T-helper 22 cell (primary cell): ENCODE results near the gene RBM23.
A peak's percentile ranks its signal among the peaks of the same experiment; 100 is the strongest.
"Not testable (repeated sequence)": the region's sequence is repeated elsewhere in the genome, so short reads cannot be mapped to it uniquely, and the experiment has no call there.

ENCODE experiments used
- DNase-seq: peaks from one replicate; pipeline ENCODE4 v3.0.0-alpha.2; 2020; ENCODE audit warnings: low read depth

The RBM23 gene

DNA sequence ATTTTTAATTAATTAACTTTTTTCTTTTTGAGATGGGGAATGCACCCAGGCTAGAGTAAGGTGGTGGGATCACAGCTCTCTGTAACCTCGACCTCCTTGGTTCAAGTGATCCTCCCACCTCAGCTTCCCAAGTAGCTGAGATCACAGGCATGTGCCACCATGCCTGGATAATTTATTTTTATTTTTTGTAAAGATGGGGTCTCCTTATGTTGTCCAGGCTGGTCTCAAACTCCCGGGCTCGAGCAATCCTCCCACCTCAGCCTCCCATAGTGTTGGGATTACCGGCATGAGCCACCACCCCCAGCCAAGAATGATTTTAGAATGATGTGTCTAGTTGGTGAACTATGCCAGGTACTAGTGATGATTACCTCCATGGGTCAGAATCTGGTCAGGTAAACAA lies 54.0 kb downstream of the RBM23 start:
- no peak for DNase-seq

DNA sequence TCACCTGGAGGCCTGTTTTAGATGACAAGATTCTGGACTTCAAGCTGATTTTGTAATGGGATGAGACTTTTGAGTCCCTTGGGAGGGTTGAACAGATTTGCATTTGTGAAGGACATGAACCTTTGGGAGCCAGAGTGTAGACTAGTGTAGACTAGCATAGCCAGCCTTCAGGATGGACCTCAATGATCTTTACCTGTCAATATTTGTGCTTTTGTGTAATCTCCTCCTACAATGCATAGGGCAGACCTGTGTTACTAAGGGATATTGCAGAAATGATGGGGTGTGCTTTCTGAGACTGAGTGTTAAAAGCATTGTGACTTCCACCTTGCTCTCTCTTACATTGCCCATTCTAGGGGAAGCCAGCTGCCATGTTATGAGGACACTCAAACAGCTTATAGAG lies 57.3 kb downstream of the RBM23 start:
- no peak for DNase-seq

DNA sequence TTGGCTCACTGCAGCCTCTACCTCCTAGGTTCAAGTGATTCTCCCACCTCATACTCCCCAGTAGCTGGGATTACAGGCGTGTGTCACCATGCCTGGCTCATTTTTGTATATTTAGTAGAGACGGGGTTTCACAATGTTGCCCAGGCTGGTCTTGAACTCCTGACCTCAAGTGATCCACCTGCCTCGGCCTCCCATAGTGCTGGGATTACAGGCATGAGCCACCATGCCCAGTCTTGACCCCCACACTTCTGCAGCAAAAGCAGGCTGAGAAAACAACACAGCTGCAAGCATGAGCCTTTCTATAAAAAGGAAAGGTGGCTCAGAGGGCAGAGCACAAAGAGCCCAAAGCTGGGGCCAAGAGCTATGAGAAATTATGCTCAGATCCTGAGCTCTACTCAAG lies 58.6 kb downstream of the RBM23 start:
- not testable (repeated sequence) for DNase-seq

DNA sequence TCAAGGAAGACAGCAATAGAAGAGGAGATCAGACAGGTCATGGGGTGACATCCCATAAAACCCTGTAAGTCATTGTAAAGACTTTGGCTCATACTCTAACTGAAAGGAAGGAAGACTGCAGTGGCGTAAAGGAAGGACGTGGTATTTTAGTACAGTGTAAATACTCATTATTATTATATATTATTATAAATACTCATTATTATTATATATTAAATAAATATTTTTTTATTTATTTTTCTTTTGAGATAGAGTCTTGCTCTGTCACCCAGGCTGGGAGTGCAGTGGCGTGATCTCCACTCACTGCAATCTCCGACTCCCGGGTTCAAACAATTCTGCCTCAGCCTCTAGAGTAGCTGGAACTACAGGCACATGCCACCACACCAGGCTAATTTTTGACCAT lies 62.5 kb downstream of the RBM23 start:
- no peak for DNase-seq

DNA sequence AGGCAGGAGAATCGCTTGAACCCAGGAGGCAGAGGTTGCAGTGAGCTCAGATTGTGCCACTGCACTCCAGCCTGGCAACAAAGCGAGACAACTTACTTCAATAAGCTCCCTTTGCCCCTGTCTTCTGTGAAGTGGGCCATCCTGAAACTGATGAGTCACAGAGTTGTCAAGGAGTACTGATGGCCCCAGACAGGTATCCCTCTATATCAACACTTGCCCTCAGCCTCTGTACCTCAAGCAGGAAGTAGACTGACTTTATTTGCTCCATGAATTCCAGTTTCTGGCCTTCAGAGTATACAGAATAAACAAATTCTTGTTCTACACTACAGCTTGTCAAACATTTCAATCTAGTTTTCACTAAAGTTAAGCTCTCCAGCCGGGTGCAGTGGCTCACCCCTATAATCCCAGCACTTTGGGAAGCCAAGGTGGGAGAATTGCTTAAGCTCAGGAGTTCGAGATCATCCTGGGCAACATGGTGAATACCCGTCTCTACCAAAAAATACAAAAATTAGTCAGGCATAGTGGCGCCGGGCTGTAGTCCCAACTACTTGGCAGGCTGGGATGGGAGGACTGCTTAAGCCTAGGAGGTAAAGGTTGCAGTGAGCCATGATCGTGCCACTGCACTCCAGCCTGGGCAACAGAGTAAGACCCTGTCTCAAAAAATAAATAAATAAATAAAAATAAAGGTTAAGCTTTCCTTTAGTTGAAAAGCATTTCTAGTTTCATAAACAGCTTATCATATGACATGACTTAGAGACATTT lies 63.8 kb downstream of the RBM23 start:
- DNase-seq = no peak

DNA sequence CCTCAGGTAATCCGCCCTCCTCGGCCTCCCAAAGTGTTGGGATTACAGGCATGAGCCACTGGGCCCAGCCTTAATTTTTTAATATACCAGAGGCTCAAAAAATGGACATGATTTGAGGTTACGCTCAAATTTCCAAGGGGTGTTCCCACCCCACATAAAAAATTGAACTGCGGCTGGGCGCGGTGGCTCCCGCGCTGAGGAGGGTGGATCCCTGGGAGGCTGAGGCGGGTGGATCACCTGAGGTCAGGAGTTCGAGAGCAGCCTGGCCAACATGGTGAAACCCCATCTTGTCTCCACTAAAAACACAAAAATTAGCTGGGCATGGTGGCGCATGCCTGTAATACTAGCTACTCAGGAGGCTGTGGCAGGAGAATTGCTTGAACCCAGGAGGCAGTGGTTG lies 64.7 kb downstream of the RBM23 start:
- DNase-seq = not testable (repeated sequence)

DNA sequence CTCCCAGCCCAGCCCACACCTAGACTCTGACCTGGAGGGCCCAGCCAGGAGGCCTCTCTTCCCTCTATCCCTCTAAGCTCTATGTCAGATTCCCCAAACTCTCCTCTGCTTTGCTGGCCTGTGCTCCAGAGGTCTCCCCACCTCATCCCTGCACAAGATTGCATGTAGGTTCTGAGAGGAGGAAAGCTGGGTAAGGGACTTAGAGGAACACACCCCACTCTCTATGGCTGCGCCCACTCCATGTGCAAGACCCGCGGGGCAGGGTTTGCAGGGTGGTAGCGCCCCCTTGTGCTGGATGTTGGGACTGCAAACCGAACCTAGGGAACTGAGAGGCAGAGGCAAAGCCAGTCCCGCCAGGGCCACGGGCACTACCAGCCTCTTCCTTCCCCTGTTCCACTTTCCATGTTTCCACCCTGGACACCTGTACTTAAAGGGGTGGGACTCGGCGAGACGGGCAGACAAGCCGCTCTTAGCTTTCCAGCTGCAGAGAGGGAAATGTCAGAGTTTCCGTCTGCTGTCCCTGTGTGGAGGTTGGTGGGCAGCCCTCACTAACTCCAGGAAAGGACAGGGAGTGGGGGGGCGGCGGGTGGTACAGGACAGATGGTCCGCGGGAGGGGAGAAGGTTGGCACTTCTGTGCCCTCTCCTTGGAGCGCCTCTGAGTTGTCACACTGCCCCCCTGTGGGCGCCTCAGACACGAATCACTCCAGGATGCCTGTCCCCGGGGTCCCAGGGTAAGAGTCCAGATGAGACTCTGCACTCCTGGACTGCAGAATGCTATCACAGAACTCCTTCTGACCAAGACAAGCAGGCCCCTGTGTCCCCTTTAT lies 65.8 kb downstream of the RBM23 start:
- peak; percentile 59 for DNase-seq

DNA sequence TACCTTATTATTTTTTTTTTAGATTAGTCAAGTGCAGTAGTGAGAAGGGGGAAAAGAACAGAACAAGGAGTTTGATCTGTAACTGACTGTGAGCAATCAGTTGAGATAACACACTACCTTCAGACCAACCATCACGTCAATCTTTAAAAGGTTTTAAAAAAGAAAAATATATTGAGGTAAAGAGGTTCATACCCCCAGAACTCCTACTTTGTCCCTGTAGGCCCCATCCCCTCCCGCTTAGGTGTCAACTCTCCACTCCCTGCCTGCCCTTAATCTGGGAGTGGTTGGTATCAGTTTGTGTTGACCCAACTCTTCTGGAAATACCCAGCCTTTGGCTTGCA lies 66.4 kb downstream of the RBM23 start:
- DNase-seq = no peak

DNA sequence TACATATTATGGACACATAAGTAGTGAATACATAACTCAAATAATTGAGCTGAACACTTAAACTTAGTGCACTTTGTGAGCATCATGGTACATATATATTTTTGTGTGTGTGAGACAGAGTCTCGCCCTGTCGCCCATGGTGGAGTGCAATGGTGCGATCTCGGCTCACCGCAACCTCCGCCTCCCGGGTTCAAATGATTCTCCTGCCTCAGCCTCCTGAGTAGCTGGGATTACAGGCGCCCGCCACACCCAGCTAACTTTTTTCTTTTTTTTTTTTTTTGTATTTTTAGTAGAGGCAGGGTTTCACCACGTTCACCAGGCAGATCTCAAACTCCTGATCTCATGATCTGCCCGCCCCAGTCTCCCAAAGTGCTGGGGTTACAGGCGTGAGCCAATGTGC lies 66.8 kb downstream of the RBM23 start:
- DNase-seq = not testable (repeated sequence)

DNA sequence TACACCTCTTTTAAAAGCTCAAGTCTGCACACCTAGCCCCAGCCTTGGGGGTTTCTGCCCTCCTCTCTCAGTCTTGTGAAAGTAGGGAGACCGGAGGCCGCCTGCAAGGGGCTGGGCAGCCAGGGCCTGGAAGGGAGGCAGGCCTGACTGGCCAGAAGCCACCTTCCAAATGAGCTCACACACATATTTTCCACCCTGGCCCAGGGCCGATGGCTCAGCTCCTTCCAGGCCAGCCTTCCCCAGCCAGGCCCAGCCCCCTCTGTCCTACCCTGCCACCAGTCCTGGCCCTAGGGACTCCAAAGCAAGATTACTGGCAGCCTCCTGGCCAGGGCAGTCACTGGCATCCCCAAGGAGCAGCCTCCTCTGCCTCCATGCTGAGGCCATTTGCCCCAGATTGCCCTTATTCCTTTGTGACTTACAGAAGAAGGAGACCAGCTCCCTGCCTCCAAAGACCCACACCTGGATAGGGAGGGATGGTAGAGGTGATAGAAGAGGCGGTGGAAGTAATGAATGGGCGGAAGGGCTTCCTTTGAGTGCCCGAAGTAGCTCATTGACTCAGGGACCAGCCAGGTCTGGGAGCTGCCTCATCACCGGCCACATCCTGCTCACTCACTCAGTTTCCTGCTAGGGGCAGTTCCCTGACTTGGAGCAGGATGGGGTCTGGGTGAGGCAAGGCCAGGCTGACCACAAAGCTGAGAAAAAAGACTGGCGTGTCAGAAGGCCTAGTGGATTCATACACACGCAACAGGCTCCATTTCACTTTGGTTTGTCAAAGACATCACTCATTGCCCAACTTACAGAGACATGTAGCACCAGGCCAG lies 67.8 kb downstream of the RBM23 start:
- no peak for DNase-seq

DNA sequence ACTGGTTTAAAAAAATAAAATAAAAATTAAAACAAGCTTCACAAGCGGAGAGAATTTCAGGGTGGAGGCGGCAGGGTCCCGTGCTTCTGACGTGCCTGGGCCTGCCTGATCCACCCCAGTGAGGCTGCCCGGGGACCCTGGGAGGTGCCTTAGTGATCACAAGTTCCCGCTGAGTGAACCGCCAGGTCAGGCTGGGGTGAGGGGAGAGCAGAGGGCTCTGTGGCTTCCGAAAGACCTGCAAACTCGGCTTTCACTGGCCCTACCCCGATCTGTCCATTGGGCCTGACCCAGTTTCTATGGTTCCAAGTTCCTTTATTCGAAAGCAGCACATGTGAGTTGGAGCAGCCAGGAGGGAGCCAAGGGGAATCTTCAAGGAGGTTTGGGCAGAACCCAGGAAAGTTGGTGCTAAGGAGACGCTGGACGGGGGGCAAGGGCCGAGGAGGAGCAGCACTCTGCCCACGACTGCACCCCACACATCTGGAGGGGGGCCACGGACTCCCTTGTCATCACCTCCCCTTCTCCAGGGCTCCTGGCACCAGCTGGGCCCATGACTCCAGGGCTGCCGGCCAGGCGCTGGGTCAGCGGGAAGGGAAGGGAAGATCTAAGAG lies 69.6 kb downstream of the RBM23 start:
- DNase-seq = no peak

DNA sequence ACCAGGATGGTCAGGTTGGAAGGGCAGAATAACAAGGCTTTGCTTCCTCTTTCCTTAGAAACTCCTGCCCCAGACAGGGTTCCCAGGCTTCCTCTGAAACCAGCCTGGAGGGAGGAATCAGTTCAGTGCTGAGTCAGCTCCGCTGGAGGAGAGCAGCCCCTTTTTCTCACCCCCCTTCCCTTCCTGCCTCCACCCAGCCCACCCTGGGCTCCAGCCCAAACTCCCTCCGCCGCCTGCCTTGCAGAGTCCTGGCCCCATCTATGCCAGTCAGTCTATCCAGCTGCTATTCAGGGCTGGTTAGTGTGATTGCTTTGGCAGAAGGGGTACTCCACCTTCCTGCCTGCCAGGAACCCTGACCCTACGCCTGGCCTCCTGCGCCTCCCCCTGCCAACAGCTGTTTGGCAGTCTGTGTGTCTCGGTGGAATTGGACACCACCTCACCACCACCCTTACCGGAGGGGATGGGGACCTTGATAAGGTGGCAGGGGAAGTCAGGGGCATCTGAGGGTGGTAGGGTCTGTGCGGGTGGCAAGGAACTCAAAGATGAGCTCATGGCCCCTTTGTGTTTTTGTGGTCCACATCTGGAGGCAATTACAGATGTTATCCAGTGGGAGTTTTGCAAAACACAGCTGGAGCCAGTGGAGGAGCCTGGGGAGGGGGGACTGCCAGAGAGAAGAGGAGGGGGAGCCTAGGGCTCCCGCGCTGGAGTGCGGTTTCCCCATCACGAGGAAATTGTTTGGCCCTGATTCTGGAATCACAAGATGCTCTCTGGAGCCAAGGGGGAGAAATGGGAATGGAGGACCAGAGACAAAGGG lies 70.4 kb downstream of the RBM23 start:
- no peak for DNase-seq

DNA sequence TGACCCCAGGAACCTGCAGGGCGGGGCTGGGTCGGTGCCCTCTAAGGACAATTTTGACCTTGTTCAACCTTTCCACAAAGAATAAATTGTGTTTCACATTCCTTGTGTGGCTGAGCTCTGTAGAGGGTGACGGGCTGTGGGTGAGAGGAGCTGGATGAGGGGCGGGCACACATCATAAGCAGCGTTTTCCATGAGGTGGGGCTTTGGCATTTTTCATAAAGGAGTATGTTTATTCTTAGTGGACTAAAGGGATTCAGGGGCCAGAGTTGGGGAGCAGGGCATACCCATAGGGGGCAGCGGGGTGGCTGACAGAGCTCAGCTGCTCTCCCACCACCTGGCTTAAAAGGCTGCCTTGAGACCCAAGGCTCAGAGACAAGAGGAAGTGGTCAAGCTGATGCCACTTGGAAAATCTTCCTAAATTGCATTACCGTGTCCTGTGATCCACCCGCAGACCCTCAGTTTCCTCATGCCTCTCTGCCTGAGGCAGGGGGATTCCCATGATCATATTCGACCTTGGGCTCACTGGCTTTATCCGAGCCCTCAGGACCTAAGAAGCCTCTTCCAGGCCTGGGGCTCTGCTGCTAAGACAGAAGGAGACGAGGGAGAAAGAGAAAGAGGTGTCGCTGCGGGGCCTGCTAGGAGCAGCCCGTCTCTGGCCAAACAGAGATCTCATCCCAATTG lies 71.1 kb downstream of the RBM23 start:
- no peak for DNase-seq

DNA sequence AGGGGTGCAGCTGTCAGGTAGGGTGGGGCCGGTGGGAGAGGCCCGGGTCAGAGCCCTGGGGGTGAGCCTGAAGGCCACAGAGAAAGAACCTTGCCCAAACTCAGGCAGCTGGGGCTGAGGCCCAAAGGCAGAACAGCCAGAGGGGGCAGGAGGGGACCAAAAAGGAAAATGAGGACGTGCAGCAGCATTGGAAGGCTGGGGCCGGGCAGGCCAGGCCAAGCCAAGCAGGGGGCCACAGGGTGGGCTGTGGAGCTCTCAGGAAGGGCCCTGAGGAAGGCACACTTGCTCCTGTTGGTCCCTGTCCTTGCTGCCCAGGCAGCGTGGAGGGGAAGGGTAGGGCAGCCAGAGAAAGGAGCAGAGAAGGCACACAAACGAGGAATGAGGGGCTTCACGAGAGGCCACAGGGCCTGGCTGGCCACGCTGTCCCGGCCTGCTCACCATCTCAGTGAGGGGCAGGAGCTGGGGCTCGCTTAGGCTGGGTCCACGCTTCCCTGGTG lies 72.1 kb downstream of the RBM23 start:
- no peak for DNase-seq

DNA sequence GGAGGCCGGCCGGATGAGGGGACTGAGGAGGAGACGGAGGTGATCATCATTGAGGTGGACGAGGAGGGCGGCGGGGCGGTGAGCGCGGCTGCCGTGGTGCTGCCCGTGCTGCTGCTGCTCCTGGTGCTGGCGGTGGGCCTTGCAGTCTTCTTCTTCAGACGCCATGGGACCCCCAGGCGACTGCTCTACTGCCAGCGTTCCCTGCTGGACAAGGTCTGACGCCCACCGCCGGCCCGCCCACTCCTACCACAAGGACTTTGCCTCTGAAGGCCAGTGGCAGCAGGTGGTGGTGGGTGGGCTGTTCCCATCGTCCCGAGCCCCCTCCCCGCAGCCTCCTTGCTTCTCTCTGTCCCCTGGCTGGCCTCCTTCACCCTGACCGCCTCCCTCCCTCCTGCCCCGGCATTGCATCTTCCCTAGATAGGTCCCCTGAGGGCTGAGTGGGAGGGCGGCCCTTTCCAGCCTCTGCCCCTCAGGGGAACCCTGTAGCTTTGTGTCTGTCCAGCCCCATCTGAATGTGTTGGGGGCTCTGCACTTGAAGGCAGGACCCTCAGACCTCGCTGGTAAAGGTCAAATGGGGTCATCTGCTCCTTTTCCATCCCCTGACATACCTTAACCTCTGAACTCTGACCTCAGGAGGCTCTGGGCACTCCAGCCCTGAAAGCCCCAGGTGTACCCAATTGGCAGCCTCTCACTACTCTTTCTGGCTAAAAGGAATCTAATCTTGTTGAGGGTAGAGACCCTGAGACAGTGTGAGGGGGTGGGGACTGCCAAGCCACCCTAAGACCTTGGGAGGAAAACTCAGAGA lies 72.9 kb downstream of the RBM23 start:
- DNase-seq = no peak

DNA sequence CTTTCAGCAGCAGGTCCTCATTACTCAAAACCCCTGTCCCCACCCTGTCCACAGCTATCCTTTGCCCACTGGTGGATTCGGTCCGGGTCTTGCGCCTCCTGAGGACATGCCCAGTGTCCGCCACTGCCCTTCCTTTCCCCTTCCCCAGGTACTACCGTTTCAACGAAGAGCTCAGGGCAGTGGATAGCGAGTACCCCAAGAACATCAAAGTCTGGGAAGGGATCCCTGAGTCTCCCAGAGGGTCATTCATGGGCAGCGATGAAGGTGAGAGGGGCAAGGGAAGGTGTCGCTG lies 73.9 kb downstream of the RBM23 start:
- no peak for DNase-seq

DNA sequence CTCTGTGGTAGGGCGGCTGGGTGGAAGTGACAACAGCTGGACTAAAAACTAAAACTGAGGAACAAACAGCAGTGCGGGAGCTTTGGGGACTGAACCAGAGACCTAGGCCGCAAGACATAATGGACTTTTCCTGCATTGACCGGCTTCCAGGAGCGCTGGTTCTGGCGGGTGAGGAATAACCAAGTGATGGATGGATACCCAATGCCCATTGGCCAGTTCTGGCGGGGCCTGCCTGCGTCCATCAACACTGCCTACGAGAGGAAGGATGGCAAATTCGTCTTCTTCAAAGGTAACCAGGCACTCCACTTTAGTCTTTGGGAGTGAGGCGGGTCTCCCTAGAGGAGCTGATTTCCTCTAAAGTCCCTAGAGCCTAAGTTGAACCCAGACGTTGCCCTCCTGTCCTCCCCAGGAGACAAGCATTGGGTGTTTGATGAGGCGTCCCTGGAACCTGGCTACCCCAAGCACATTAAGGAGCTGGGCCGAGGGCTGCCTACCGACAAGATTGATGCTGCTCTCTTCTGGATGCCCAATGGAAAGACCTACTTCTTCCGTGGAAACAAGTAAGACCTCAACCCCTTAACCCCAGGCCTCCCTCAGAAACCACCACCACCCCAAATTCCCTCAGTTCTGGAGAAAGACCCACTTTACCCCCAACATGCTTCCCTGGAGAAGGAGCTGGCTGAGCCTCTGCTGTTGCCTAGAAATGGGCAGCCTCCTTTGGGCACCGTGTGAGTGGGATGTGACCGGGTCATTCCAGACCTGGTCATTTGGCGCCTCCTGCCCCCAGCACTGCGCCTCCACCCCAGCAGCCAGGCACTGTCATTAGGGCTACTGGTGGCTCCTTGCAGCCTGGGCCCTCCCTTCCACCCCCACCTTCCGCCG lies 74.5 kb downstream of the RBM23 start:
- no peak for DNase-seq
